Glomerular visceral epithelial cell (primary cell): ENCODE measurements around the gene STX8.

Experiments used
- DNase-seq: peaks from one replicate; pipeline ENCODE4 v3.0.0-alpha.2; 2016; ENCODE audit errors: extremely low spot score

The STX8 gene

DNA sequence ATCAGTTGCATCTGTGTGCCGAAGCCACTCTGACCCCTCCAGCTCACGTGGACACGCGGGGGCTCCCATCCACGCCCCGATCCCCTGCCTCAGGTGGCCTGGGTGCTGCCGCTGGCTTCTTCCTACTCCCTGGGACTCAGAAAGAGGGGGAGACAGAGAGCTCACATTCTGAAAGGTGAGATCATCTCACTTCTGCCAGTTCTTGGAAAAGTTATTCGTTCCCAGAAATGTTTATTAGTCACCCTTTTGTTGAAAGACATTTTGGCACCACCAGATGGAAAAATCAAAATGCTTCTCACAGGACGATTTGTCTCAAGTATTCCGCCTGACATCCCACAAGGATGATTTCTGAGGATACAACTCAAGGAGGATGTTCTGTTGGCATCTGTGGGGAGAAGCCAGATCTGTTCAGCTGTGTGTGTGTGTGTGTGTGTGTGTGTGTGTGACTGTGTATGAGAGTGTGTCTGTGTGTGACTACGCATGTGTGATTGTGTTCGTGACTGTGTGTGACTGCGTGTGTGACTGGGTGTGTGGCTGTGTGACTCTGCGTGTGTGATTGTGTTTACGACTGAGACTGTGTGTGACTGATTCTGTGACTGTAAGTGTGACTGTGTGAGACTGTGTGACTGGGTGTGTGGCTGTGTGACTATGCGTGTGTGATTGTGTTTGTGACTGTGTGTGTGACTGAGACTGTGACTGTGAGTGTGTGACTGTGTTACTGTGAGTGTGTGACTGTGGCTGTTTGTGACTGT lies 347.0 kb downstream of the STX8 start:
- peak; percentile 26 for DNase-seq

DNA sequence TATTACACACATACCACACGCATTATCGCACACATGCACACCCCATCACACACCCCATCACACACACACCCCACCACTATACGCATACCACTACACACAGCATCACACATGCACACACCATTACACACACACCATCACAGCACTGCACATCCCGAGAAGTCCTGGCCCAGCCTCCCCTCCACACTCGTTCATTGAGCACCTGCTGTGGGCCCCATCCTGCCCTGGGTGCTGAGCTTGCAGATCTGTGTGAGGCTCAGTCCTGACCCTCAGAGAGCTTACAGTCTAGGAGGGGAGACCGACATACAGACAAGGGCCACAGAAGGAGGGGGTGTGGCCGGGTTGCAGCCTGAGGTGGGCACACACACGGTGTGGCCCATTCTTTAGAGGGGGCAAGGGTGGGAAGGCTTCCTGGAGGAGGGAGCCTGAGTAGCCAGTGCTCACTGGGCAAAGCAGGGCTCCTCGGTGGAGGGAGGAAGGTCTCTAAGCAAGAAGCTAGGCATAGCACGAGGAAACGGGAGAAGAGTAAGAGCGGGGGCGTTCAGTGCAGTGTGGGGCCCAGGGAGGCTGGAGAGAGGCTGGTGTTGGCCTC lies 347.7 kb downstream of the STX8 start:
- no peak for DNase-seq

DNA sequence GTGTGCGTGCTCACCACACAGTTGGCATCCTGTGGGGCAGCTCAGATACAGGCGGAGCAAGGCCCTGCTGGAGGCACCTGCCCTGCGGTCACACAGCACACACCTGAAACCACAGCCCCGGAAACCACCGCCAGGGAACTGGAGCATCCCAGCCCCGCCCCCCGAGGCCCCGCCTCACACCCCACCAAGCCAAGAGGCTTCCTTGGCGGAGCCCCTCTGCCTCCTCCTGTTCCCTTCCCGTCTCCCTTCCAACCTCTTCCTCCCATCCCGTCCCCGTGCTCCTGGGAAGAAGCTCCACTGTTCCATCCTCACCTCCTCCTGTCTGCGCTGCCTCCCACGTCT lies 348.9 kb downstream of the STX8 start:
- no peak for DNase-seq

DNA sequence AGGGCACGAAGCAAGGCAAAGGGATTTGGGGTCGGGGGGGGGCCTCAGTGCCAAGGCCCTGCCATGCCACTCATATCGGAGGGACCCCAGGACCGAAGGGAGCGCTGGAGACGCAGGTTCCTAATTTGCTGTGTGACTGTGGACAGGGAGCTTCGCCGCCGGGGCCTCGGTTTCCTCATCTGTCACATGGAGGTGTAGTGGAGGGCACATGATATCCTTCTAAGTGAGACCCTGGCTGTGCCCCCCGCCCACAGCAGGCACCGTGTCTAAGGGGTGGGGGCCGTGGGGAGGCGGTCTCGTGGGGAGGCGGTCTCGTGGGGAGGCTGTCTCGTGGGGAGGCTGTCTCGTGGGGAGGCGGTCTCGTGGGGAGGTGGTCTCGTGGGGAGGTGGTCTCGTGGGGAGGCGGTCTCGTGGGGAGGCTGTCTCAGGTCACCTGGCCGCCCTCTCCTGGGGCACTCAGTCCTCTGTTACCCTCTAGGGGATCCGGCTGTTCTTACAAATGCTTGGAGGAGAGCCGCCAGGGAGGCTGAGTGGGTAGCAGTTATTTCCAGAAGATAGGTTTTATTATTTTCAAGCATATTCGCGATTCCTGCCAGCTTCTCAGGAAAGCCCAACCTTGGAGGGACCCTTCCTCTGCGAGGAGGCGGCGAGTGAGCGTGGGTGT lies 349.4 kb downstream of the STX8 start:
- no peak for DNase-seq

DNA sequence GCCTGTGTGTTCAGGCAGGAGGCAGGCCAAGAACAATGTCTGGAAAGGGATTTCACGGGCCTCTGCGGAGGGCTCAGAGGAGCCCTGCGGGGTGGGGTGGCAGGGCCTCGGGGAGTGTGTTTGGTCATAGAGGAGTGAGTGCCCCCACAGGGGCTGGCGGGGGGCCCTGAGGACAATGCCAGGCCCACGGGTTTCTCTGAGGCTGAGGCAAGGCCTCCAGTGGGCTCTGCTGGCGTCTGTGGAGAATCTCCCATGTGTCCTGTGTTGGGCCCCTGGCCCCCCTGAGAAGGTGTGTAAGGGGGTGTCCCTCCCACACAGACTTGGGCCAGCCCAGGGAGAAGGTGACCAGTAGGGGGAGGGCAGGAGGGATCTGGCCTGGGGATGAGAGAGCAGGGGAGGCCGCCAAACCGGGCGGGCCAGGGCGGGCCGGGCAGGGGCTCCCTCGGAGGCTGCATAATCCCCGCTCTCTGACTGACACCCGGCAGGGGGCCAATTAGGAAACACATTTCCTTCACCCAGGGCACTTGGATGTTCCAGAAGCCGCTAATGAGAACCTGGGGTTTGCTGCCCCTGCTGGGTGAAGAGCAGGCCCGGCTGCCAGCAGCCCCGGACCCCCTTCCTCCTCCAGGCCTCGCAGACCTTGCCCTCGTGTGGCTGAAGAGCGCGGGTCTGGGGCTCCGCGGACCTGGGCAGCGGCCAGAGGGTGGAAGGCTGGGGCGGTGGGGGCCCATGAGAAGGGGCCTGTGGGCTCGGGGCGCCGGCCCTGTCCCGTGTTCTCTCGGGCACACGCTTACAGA lies 350.1 kb downstream of the STX8 start:
- DNase-seq = no peak

DNA sequence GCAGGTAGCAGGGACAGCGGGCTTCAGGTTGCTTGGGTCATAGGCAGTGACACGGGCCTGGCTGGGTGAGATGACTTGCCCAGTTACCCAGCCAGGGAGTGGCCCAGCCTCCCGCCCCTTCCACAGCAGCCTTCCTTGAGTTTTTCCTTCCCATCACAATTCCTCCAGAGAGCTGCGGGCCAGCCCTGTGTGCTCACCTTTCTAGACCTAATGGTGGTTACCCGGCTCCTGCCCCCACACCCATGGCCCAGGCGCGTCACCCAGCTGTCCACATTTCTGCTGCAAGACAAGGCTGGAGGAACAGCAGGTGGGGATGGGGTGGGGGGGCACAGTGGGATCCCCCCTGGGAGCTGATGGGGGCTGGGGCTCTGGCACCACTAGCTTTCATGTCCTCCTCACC lies 351.1 kb downstream of the STX8 start:
- no peak for DNase-seq

DNA sequence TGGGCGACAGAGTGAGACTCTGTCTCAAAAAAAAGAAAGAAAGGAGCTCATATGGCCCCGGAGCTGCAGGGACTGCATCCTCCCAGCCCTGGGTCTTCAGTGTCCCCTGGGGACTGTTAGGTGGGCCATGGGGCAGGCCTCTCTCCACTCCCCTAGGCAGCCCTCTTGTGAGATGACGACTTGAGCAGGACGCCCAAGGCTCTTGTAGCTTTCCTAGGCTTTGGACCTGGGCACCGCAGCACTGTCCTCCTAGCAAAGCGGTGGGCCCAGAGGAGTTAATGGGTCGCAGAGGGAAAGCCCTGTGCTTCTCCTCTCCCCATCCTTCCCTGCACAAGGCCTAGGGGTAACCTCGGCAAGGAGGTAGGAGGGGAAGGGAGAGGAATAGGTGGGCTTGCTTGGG lies 352.1 kb downstream of the STX8 start:
- no peak for DNase-seq

DNA sequence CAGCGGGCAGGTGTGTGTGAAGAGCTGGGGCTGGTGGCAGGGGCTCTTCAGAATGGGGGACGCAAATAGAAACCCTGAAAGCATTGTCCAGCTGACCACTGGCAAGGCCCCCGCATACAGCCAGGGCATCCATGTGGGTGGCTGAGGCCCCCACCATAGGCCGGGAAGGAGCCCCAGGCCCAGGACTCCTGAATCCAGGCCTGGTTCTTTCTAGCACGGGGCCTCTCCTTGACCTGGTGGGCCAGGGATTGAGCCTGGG lies 353.8 kb downstream of the STX8 start:
- DNase-seq = no peak

DNA sequence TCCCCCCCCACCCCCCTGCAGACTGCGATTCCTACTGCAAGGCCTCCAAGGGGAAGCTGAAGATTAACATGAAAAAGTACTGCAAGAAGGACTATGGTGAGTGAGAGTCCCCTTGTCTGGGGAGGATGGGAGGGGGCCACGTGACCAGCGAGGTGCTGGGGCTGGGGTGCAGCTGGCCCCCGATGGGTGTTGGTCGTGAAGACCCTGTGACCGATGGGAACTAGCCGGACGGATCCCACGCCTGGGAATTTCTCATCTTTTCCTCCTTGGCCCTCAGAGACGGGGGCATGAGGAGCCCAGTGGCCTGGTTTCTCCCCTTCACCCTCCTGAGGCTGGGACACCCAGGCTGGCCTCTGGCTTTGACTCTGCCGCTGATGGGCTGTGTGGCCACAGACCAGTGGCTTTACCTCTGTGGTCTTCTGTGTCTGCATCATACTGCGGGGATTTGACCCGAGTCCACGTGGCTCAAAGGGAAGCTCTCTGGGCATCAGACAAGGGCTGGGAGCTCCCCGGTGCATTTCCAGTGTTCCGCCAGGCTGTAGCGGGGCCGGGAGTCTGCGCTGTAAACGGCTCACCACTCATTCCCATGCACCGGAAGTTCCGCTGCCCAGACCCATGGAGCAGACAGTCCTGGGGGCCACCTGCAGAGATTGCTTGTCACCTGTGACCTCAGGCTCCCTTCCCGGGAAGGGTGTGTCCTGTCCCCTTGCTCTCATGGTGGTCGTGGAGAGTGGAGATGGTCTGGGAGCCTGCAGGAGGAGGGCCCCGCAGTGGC lies 354.3 kb downstream of the STX8 start:
- DNase-seq = no peak

DNA sequence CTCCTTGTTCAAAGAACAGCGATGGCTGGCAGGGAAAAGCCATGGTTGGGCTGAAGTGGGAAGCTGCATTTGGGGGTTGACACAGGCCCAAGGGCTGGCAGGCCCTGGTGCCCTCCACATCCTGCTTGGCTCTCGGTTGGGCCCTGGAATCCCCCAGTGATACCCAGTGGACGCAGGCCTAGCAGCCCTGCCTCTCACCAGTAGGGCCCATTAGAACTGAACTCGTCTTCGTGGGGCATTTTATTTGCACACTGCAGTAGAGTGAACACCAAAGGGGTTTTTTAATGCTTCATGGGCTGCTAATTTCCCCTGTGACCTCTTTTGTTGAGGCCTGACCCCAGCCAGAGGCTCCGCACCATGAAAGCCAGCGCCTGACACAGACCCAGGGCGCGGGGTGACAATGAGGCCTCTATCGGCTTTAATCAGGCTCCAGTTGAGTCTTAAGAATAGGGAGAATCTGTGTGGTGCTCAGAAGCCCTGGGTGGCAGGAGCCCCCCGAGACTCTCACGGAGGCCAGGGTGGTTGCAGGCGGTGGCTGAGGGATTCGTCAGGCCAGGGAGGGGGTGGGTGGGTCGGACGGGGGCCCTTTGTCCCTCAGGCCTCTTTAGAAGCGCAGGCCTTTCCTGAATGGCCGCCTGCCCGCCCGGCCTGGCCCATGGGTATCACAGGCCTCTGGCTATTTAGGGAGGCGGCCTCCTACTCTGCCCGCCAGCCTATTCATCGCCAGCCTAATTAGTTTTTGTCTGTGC lies 355.0 kb downstream of the STX8 start:
- no peak for DNase-seq

DNA sequence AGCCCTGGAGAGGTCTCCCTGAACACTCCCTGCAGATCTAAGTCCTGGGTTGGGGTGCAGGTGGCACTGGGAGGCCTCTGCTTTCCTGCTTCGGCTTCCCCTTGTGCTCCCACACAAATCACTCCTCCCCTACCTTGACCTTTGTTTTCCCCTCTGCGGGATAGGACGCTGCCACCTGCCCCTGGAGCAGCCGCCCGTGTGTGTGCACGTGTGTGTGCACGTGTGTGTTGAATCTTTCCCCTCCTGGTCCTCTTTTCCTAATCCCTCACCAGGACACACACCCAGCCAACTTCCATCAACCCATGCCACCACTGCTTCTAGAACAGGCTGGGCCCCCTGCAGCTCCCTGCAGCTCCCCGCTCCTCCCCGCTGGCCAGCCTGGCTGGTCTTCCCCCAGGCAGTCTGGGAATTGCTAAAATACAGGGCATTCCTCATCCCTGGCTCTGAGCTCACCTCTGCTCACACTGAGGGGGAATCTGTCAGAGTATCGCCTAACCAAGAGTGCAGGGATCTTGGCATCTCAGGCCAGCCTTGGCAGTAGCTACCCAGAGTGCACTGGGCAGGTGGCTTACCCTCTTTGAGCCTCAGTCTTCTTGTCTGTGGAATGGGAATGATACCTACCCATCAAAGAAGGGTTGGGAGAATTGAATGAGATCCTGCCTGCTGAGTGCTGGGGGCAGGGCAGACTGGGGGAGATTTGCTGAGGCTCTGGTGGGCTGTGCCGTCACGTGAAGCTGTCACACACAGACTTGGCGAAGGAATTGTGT lies 355.8 kb downstream of the STX8 start:
- no peak for DNase-seq

DNA sequence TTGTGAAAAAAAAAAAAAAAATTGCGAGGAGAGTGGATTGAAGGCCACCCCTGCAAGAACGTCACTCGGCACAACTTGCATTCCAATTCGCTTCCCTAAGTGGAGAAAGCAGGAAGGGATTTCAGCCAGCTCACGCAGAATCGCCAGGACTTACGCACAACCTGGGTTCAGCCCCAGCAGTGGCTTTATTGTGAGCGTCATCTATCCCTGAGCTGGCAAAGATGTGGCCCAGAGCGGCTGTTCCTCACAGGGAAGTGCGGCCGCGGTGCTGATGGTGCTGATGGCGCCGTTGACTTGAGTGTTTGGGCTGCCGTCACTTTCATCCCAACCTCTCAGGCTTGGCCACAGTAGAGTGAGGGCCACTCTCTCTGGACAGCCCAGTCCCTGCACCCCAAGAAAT lies 356.7 kb downstream of the STX8 start:
- DNase-seq = no peak

DNA sequence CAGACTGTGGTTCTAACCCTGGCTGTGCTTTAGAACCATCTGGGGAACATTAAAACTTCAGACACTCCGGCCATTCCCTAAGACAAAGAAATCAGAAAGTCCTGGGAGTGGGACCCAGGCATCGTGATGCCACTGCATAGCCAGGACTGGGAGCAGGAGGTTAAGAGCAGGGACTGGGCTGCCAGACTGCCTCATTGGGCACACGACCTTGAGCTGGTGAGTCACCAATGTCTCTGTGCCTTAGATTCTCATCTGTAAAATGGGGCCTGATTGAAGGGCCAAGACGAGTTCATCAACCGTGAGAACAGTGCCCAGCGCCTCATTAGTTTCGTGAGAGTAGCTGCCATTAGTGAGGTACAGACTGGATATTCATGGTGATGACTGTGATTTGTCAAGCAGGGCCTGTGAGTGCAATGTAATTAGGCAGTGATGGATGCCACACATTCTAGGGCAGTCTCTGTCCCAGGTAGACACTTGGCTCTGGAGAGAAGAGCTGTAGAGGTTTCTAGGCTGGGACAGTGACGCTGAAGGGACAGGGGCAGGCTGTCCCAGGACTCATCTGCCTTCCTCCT lies 357.5 kb downstream of the STX8 start:
- DNase-seq = no peak

DNA sequence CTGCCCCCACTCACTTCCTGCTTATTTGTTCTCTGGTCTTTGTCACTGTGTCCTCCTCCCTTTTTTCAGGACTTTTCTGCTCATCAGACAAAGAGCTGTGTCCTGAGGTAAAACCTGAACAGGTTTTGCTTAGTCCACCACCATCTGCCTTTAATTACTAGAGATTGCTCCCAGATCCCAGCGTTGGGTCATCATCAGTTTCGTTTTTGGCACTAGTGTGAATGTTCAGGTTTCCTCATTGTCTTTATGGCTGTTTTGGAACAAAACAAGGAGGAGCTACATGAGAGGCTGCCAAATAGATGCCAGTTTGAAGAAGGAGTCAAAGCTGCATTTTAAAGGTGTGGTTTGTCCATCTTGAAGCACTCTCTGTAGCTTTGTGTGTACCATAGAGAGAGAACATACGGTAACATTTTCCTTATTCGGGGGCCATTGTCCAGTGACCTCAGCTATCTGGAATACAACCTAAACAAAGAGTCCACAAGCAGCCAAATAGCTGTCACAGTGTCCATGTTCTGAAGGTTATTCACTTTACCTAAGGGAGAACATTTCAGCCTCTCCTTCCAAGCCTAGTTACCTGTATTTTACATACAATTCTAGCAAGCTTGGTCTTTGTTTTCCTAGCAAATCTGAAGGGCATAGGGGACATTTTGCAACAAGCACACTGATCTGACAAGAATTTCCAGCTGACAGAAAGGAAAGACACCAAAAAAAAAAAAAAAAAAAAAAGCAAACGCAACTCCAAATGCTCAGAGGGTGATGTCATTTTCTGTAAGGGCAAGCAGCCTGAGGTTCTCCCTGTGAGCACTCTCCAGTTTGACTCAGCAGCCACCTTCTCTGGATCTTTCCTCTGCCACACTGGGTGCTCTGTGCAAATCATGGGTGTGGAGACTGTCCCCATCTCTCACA lies 358.2 kb downstream of the STX8 start:
- DNase-seq = peak; percentile 23

DNA sequence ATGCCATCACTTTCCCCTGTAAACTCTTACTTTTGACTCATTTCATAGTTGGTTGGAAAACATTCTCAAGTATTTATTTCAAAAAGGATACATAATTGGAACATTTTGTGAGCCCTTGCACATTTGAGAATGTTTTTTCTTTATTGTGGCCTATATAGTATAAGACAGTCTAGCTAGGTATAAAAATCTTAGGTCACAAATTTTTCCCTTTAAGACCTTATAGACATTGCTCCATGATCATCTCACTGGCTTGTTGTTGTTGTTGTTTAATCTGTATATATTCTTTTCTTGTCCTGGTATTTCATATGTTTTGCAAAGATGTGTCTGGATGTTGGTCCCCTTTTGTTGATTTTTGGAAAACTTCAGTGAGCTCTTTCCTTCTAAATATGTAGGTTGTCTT lies 360.2 kb downstream of the STX8 start:
- no peak for DNase-seq

DNA sequence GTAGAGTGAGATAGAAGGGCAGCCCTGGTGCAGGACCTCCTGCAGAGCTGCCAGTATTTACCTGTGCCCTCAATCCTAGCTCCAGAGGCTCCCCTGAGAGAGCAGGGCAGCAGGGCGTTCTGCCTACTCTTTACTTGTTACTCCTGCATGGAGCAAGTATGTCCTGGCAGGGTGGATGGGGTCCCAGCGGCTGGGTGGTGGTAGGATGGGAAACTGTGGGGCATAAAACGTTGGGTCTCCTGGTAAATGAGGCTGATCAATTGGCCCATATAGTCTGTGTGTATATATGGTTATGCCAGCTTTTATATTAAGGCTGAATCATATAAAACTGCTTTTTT lies 362.3 kb downstream of the STX8 start:
- DNase-seq = no peak

DNA sequence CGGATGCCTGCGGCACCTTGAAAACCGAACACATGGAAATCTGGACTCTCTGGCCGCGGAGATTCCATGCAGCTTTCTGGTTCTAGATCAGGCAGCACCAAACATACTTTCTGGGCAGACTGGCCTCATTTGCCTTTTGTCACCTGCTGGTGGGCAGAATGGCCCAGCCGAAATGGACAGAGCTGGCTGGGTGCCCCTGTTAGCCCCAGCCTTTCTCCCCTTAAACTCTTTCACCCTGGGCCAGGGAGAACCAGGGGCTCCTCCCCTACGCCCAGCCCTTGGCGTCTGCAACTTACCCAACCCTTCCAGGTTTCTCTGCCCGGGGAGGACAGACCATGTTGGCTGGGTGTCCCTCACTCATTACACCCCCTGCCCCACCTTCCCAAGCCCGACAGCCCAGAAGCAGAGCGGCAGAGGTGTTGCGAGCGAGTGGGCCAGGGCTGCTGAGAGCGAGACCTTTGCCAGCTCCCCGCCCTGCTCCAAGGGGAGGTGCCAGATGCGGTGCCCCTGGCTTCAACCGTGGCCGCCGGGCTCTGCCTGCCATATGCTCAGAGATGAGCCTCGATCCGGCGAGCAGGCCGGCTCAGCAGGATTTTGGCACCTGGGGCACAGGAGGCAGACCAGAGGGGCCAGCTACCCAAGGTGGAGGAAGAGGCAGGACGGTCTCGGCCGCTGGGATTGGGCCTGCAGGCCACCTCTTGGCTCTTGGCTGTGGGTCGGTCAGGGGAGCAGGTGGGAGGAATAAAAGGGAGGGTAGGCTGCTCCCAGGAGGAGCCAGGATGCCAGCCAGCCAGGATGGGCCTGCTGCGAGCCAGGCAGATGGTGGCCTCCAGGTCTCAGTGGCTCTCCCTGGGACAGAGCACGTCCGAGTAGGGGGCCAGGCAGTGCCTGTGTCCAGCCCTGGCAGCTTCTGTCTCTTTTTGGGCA lies 363.0 kb downstream of the STX8 start:
- DNase-seq = no peak

DNA sequence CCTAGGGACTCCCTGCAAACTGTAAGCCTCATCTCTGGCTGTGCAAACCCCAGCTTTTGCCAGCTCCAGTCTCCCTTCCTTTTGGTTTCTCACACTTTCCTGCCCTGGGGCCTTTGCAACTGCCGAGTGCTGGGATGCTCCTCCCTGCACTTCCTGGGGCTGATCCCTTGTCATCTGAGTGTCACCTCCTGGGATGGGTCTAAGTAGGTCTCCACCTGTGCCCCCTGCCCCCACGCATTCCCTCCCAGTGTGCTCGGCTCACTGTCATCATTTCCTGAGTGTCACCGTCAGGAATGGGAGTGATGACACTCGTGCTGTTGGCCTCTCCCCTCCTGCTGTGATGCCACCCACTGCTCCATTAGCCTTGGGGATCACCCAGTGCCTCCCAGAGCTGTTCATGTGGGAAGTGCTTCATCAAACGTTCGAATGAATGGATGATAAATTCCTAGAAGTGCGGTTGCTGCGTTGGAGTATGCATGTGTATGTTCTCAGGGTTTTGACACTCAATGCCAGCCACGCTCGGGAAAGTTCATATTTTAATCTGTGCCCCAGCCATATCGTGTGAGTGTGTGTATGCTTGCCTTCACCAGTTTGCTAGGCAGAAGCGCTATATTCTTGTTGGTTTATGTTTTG lies 364.4 kb downstream of the STX8 start:
- no peak for DNase-seq
